Stimulated activated CD8-positive, alpha-beta memory T cell treated with anti-CD3 and anti-CD28 coated beads, Interleukin-4, amount 100 ng/mL, for 1 hour (primary cell): ENCODE data around the gene NEO1.

ENCODE experiments used
- DNase-seq, 2 donors: peaks; one replicate each; pipeline ENCODE4 v3.0.0-alpha.2; 2020; ENCODE audit warnings: low read depth in 2 of 2, low spot score in 1 of 2

NEO1 gene

DNA sequence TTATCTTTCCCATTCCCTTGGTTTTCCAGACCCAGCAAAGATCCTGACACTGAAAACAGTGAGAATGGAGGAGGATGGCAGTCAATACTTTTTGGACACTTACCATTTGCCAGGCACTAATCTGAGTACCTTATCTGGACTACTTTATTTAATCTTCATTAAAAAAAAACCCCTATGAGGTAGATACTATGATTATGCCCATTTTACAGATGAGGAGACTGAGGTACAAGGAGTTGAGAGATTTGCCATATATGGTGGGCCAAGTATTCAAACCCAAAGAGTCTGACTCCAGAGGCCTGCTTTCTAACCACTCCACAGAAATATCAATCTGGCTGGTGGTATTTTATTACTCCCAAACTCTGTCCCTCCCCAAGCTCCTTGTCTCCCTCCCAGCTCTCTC lies 296.9 kb downstream of the NEO1 start:
- no peak for DNase-seq

DNA sequence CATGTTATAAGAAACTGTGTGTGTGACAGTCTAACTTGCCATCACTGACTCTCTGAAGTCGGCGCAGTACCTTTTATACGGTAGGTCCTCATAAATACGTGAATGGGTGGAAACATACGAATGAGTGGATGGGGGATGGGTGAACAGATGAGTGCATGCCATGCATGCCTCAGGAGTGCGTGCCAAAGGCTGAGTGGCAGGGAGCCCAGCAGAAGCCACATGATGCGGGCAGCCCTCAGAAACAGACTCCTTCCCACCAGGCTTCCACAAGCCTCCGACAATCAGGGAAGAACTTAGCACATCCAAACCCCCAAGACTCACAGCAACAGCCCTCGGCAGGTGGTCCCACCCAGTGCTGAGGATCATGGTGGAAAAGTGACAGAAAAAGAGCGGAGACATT lies 299.8 kb downstream of the NEO1 start:
- DNase-seq = no peak

DNA sequence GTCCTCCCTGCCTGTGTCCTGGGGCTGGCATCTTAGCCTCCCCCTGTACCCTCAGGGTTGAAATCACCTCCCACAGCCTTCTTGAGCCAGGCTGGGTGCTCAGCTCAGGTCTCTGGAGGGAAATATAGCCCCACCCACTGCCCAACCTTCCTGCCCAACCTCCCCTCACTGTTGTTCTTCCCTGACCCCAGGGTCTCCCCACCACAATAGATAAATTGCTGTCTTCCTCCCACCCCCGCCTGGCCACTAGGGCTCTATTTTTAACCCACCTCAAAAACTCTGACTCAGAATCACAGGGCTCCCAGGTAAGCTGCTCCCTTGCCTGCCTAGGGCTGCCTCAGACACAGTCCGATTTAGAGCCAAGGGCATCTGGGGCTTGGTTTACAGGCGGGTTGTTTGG lies 301.5 kb downstream of the NEO1 start:
- DNase-seq = no peak

DNA sequence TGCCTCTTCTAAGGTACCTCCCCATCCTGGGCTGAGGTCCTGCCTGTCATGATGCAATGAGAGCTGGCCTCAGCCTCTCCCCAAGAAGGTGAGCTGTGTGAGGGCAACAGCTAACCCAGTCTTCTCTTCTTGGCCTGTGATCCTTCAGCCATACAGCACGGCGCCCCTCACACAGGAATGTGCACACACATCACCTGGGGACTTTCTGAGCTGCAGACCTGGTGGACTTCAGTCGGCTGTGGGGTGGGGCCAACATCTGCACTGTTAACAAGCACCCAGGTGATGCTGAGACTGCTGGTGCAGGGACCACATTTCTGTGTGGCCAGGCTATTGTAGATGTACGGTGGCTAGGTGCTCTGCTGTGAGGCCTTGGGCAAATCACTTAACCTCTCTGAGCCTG lies 302.0 kb downstream of the NEO1 start:
- DNase-seq = no peak
